Measurements from ENCODE around the gene MRPL19.

GRCh38 chr2:75632091-75632701 lies 14.4 kb upstream of the MRPL19 start:
- TF ChIP-seq FOS (IDR thresholded peaks at IDR 0.05; ENCODE audit: borderline replicate concordance, insufficient read depth, low read length) (no peak), POLR2AphosphoS5 (IDR thresholded peaks at IDR 0.05; ENCODE audit: insufficient read depth, low read depth, low read length) (no peak), CTCF (IDR thresholded peaks at IDR 0.05; ENCODE audit: extremely low read depth in 1 of 2, insufficient read depth in 1 of 2, low read depth in 1 of 2, low read length in 2 of 2) (no peak), EZH2 (IDR thresholded peaks at IDR 0.05; ENCODE audit: borderline replicate concordance, low read depth, low read length, severe bottlenecking) (no peak), POLR2A (IDR thresholded peaks at IDR 0.05; ENCODE audit: low read depth, low read length) (no peak), MAX (IDR thresholded peaks at IDR 0.05; ENCODE audit: insufficient read depth, insufficient read length) (no peak), MYC (IDR thresholded peaks at IDR 0.05; ENCODE audit: low read depth, low read length) (no peak), JUN (IDR thresholded peaks at IDR 0.05; ENCODE audit: borderline replicate concordance, insufficient read depth, insufficient read length, low read depth) (no peak), GATA2 (IDR thresholded peaks at IDR 0.05; ENCODE audit: insufficient read depth, insufficient read length, low read depth, low read length) (no peak)

All from endothelial cell of umbilical vein (primary cell).